Mucosa of descending colon (tissue), 3 donors: Measurements from ENCODE around the gene PHEX. TPM values are rescaled to one million over a fixed set of nuclear protein-coding genes. Genes with fewer than 3 reads are reported as not detected.

Experiments used
- ATAC-seq: fragments of 200-7000 bp; cut with Tn5 transposase; one replicate; pipeline ENCODE4 v1.9.1; 2020; ENCODE audit warnings: mild to moderate bottlenecking, moderate library complexity
- DNase-seq, 3 donors: peaks; one replicate each; pipeline ENCODE4 v3.0.0-alpha.2; 2020
- H3K36me3 ChIP-seq: fragments of 200-600 bp; one replicate; pipeline ENCODE4 v1.8.0; 2021; ENCODE audit warnings: low read depth, mild to moderate bottlenecking
- H3K4me1 ChIP-seq: fragments of 200-600 bp; one replicate; pipeline ENCODE4 v1.8.0; 2021; ENCODE audit warnings: low read depth, mild to moderate bottlenecking
- H3K4me3 ChIP-seq: fragments of 200-600 bp; one replicate; pipeline ENCODE4 v1.8.0; 2021; ENCODE audit warnings: mild to moderate bottlenecking
- H3K9me3 ChIP-seq: fragments of 200-600 bp; one replicate; pipeline ENCODE4 v1.8.0; 2021; ENCODE audit warnings: mild to moderate bottlenecking
- intact Hi-C, 2 donors: fragments of 100-400 bp; cut with DNase I in 1 of 2; cut with micrococcal nuclease in 1 of 2; formaldehyde crosslinking; loops; one replicate each; pipeline versions ENCODE4 v1.11.0 to v1.11.1; 2022; cut with DNase I, micrococcal nuclease
- total RNA-seq, 3 donors: library from RNA; stranded (reverse); fragmentation: NEBNext Ultra II Directional in 2 of 3; extraction: Animal tissue kit (Norgen Biotek cat#: 25700) in 2 of 3; gene quantifications; one replicate each; pipeline versions ENCODE4 v1.2.1 to v1.2.4, GENCODE V29; 2021 to 2023
- TF ChIP-seq, protein P1 (sequence below): fragments of 200-600 bp; IDR thresholded peaks from one replicate; pipeline ENCODE4 v1.8.0; 2022; ENCODE audit warnings: antibody characterized with exemption, mild to moderate bottlenecking
- donor health status: DM: no; HTN: no; CAD: no; lungs with moderate emphysema.
- donor health status: DM: no; HTN: no; CAD: no.
- donor health status: DM: no; HTN: yes; CAD: no.

The PHEX gene
- total RNA-seq, 3 donors from 2014 or later = 0.19 TPM; not detected in 1

DNA sequence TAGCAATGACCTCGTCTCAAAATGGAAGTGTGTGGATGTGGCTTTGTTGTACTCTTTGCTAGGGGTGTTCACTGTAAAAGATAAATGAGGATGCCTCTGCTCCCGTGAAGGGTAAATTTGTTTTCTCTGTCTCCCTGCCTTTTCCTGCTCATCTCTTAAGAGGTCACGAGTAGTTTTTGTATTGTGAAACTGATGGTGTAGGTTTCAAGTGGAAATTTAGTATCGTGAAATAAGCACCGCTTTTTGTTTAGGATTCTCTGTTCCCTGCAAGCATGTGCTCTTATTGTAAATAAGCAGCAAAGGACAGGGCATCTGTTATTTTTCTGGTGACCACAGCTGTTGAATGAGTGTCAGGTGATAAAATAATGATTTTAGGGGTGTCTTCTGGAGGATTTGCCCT lies 104.6 kb downstream of the PHEX start:
- TF ChIP-seq, protein P1, sequence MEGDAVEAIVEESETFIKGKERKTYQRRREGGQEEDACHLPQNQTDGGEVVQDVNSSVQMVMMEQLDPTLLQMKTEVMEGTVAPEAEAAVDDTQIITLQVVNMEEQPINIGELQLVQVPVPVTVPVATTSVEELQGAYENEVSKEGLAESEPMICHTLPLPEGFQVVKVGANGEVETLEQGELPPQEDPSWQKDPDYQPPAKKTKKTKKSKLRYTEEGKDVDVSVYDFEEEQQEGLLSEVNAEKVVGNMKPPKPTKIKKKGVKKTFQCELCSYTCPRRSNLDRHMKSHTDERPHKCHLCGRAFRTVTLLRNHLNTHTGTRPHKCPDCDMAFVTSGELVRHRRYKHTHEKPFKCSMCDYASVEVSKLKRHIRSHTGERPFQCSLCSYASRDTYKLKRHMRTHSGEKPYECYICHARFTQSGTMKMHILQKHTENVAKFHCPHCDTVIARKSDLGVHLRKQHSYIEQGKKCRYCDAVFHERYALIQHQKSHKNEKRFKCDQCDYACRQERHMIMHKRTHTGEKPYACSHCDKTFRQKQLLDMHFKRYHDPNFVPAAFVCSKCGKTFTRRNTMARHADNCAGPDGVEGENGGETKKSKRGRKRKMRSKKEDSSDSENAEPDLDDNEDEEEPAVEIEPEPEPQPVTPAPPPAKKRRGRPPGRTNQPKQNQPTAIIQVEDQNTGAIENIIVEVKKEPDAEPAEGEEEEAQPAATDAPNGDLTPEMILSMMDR = no peak
- no peak for DNase-seq
- Histone ChIP-seq H3K4me3 (no peak overlapping the region), H3K4me1 (no peaks in the 10 kb centered on the region), H3K36me3 (no peaks in the 10 kb centered on the region), H3K9me3 (no peaks in the 10 kb centered on the region)
- intact Hi-C loops = no loop called here
- ATAC-seq = no peak

DNA sequence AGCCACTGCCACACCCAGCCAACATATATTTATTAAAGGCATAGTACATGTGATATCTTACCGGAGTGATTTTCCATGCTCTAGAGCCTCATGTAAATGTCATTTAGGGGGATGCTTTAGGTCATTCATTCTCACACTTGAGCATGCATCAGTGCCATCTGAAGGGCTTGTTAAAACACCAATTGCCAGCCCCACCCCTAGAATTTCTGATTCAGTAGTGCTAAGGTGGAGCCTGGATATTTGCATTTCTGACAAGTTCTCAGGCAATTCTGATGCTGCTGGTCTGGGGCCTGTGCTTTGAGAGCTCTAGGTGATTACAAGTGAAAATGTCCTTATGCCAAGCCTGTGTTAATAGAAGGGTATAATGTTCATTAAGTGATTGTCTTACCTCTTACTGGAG lies 107.7 kb downstream of the PHEX start:
- H3K4me1 ChIP-seq = no peaks in the 10 kb centered on the region
- intact Hi-C loops = no loop called here
- no peak for DNase-seq
- no peak for ATAC-seq
- TF ChIP-seq, protein P1 = no peak
- H3K4me3 ChIP-seq = no peak overlapping the region
- H3K36me3 ChIP-seq = no peaks in the 10 kb centered on the region
- H3K9me3 ChIP-seq = no peaks in the 10 kb centered on the region

DNA sequence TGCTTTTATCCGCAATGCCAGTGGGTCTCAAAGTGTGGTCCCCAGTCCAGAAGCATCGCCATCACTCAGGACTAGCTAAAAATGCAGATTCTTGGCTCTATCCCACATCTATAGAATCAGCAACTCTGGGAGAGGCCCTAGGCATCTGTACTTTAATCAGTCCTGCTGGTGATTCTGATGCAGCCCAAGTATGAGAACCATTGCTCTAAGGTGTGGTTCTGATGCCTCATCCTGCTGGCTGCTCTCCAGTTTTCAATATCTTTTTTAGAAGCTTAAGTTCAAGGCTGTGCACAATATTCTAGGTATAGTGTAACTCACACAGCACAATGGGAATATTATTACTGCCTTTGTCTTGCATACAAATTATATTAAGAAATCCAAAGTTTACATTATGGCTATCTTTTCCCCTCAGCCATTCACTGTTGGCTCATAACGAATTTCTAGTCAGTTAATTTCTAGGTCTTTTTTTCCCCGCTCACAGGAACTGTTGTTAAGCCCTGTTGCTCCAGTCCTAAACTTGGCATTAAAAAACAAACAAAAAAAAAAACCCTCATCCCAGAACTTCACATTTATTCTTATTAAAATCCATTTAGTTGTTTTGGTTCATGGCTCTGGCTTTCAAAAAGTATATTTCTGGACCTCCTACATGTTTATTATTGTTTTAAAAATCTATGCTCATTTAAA lies 109.1 kb downstream of the PHEX start:
- Histone ChIP-seq H3K4me1 (no peaks in the 10 kb centered on the region), H3K36me3 (no peaks in the 10 kb centered on the region), H3K4me3 (no peak overlapping the region), H3K9me3 (no peaks in the 10 kb centered on the region)
- ATAC-seq (no peak), DNase-seq (no peak)
- TF ChIP-seq, protein P1 = no peak
- intact Hi-C loops = no loop called here

DNA sequence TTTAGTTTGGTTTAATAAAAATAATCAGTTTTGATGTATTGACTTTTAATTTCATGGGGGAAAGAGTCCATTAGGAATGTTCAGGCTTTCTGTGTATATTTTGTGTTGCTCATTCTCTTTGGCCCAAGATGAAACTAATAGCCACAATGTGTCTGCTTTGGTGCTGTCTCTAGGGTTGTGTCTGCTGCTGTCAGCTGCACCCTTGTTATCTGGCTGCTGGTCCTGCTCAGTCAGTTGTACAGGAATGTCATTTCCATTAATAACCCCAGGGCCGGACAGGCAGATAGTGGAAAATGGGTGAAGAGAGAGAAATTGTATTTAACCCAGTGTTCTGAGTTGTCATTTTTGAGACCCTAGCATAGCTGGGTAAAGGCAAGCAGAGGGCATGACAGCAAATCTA lies 115.1 kb downstream of the PHEX start:
- Histone ChIP-seq H3K4me3 (no peak overlapping the region), H3K36me3 (no peaks in the 10 kb centered on the region), H3K4me1 (no peaks in the 10 kb centered on the region), H3K9me3 (no peaks in the 10 kb centered on the region)
- DNase-seq (no peak), ATAC-seq (no peak)
- TF ChIP-seq, protein P1 = no peak
- intact Hi-C loops = no loop called here

DNA sequence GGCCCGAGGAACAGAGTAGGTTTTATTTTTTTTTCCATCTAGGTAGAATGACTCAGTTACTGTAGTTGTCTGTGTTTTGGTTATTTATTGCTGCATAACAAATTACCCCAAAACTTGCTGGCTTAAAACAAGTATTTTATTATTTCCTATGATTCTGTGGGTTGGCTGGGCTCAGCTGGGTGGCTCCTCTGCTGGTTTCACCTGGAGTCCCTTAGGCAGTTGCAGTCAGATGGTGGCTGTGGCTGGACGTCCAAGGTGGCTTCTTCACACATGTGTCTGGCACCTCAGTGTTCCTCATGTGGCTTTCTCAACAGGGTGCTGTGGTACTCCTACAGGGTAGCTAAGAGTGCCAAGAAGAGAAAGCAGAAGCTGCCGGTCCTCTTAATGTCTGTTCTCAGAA lies 115.8 kb downstream of the PHEX start:
- TF ChIP-seq, protein P1 = no peak
- no peak for ATAC-seq

DNA sequence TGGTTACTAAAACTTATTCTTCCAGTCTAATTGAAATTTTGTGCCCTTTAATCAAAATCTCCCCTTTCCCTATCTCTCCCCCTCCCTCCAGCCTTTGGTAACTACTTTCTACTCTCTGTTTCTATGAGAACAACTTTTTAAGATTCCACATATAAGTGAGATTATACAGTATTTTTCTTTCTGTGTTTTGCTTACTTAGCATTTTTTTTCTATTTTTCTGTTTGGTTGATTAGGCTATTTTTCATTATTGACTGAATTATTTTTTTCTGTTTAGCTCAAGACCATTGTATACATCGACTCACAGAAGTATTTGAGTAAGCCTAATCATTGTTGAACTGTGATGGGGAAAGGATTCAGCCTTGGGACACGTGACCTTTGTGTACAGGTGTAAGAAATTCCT lies 116.4 kb downstream of the PHEX start:
- no peaks in the 10 kb centered on the region for H3K9me3 ChIP-seq
- TF ChIP-seq, protein P1 = no peak
- no peak overlapping the region for H3K4me3 ChIP-seq
- H3K4me1 ChIP-seq = no peaks in the 10 kb centered on the region
- intact Hi-C loops = no loop called here
- DNase-seq = no peak
- no peak for ATAC-seq
- H3K36me3 ChIP-seq = no peaks in the 10 kb centered on the region

More for the DNA sequence above, 115.8 kb downstream of the PHEX start:
- intact Hi-C loops = no loop called here
- Histone ChIP-seq H3K4me3 (no peak overlapping the region), H3K36me3 (no peaks in the 10 kb centered on the region), H3K4me1 (no peaks in the 10 kb centered on the region), H3K9me3 (no peaks in the 10 kb centered on the region)
- no peak for DNase-seq
